Endothelial cell of umbilical vein (primary cell): ENCODE results near the gene CD68. TPM values are rescaled to one million over a fixed set of nuclear protein-coding genes. Genes with fewer than 3 reads are reported as not detected.
A peak's percentile ranks its signal among the peaks of the same experiment; 100 is the strongest.

Source experiments
- BruUV-seq: library from RNA; stranded (reverse); fragments of 400-500 nt; replicated peaks from 2 replicates; lab custom pipeline; 2021; lab: Mats Ljungman, UMichigan
- CTCF ChIA-PET: fragments of 300-600, 350-600 bp; sonication (Branson Sonifier 250); formaldehyde crosslinking; loops from one replicate; lab custom pipeline; 2021; ENCODE audit warnings: antibody characterized with exemption, inconsistent platforms; lab: Charles Lee
- POLR2A ChIA-PET: fragments of 300-600, 350-600 bp; sonication (Branson Sonifier 250); formaldehyde crosslinking; loops from one replicate; lab custom pipeline; 2021; ENCODE audit warnings: antibody characterized with exemption, inconsistent platforms; lab: Charles Lee
- DNase-seq: peaks from one replicate; pipeline ENCODE4 v3.0.0-alpha.2; 2011; ENCODE audit warnings: low read depth, low spot score
- FAIRE-seq: peaks from 2 replicates; lab custom pipeline; 2011; peaks lifted over from hg19 to GRCh38; lab: Jason Lieb, UNC
- H2AFZ ChIP-seq: 2 replicates; pipeline ENCODE4 v1.6.0; 2012; ENCODE audit warnings: low read depth, low read length, control low read depth, inconsistent platforms
- H3K27ac ChIP-seq: 2 replicates; pipeline ENCODE4 v1.5.1; 2011; ENCODE audit warnings: low read depth, mild to moderate bottlenecking, control low read depth, low read length, moderate library complexity; ENCODE audit not compliant: insufficient read depth
- H3K27me3 ChIP-seq, 2 experiments: 2 replicates each; pipeline versions ENCODE4 v1.6.0 to v1.6.1; 2011; ENCODE audit warnings: low read length in 2 of 2, mixed read lengths in 1 of 2; ENCODE audit not compliant: control insufficient read depth in 2 of 2, insufficient read depth in 2 of 2
- H3K36me3 ChIP-seq, 2 experiments: 2 replicates in 1 of 2; 3 replicates in 1 of 2; pipeline ENCODE4 v1.5.1; 2011; ENCODE audit warnings: low read length in 2 of 2, mild to moderate bottlenecking in 1 of 2, moderate library complexity in 1 of 2; ENCODE audit not compliant: control insufficient read depth in 2 of 2, insufficient read depth in 2 of 2; ENCODE audit errors: extremely low read depth in 1 of 2
- H3K4me1 ChIP-seq: 3 replicates; pipeline ENCODE4 v1.5.1; 2011; ENCODE audit warnings: mild to moderate bottlenecking, low read length; ENCODE audit not compliant: control insufficient read depth, insufficient read depth; ENCODE audit errors: extremely low read depth
- H3K4me2 ChIP-seq: 2 replicates; pipeline ENCODE4 v1.6.1; 2011; ENCODE audit warnings: low read length, control low read depth, mixed read lengths; ENCODE audit not compliant: insufficient read depth
- H3K4me3 ChIP-seq, 3 experiments: fragments of 200-600 bp in 1 of 3; sonication (generic), shearing (Covaris generic) in 1 of 3; replicated peaks in 1 of 3; 2 replicates each; pipeline ENCODE4 v1.5.1; 2011 to 2016; ENCODE audit warnings: control low read depth in 3 of 3, low read length in 3 of 3, mild to moderate bottlenecking in 2 of 3, inconsistent platforms in 1 of 3, low read depth in 1 of 3, moderate library complexity in 1 of 3; ENCODE audit not compliant: insufficient read depth in 1 of 3
- H3K79me2 ChIP-seq: 2 replicates; pipeline ENCODE4 v1.6.0; 2012; ENCODE audit warnings: low read length, inconsistent platforms; ENCODE audit not compliant: control insufficient read depth, insufficient read depth
- H3K9ac ChIP-seq: replicated peaks from 2 replicates; pipeline ENCODE3; 2011; ENCODE audit warnings: low read length, control low read depth; ENCODE audit not compliant: insufficient read depth; ENCODE audit errors: extremely low read depth
- H3K9me1 ChIP-seq: replicated peaks from 3 replicates; pipeline ENCODE4 v1.6.0; 2011; ENCODE audit warnings: mild to moderate bottlenecking, low read length; ENCODE audit not compliant: control insufficient read depth, insufficient read depth; ENCODE audit errors: extremely low read depth
- H3K9me3 ChIP-seq: replicated peaks from 2 replicates; pipeline ENCODE4 v1.5.1; 2012; ENCODE audit warnings: low read length, inconsistent platforms; ENCODE audit not compliant: control insufficient read depth, insufficient read depth
- H4K20me1 ChIP-seq: replicated peaks from 2 replicates; pipeline ENCODE3; 2011; ENCODE audit warnings: mild to moderate bottlenecking, low read length; ENCODE audit not compliant: control insufficient read depth, insufficient read depth; ENCODE audit errors: extremely low read depth
- EZH2 ChIP-seq: IDR thresholded peaks from 2 replicates; pipeline ENCODE4 v1.6.1; 2012; ENCODE audit warnings: borderline replicate concordance, low read depth, mild to moderate bottlenecking, moderate library complexity, low read length, inconsistent platforms; ENCODE audit not compliant: severe bottlenecking
- FOS ChIP-seq: IDR thresholded peaks from 2 replicates; pipeline ENCODE4 v1.6.1; 2011; ENCODE audit warnings: mild to moderate bottlenecking, low read length, moderate library complexity, borderline replicate concordance; ENCODE audit not compliant: insufficient read depth
- GATA2 ChIP-seq: IDR thresholded peaks from 2 replicates; pipeline ENCODE4 v1.7.0; 2011; ENCODE audit warnings: low read depth, mild to moderate bottlenecking, moderate library complexity, mixed read lengths, low read length; ENCODE audit not compliant: insufficient read length, insufficient read depth
- JUN ChIP-seq: IDR thresholded peaks from 2 replicates; pipeline ENCODE4 v1.6.1; 2011; ENCODE audit warnings: borderline replicate concordance, low read depth; ENCODE audit not compliant: insufficient read length, insufficient read depth
- MAX ChIP-seq: IDR thresholded peaks from 2 replicates; pipeline ENCODE4 v1.6.1; 2011; ENCODE audit not compliant: insufficient read depth, insufficient read length
- MYC ChIP-seq: IDR thresholded peaks from one replicate; pipeline ENCODE4 v1.6.1; 2011; ENCODE audit warnings: mild to moderate bottlenecking, low read depth, low read length
- POLR2A ChIP-seq: IDR thresholded peaks from 2 replicates; pipeline ENCODE4 v1.6.1; 2012; ENCODE audit warnings: low read depth, mild to moderate bottlenecking, control low read depth, low read length
- POLR2AphosphoS5 ChIP-seq: IDR thresholded peaks from 2 replicates; pipeline ENCODE4 v1.6.1; 2012; ENCODE audit warnings: low read depth, mild to moderate bottlenecking, control low read depth, low read length, moderate library complexity; ENCODE audit not compliant: insufficient read depth
- dilution Hi-C: fragments of 300-500 bp; cut with MboI; formaldehyde crosslinking; loops from one replicate; pipeline ENCODE4 v1.15.0; 2019; ENCODE audit warnings: low sequenced_read_pairs; ENCODE audit not compliant: extremely low pct_ligation_motif_present
- intact Hi-C: fragments of 100-400 bp; cut with micrococcal nuclease; formaldehyde crosslinking; loops from one replicate; pipeline ENCODE4 v1.10.0; 2022
- polyA plus RNA-seq, 4 experiments: library from polyadenylated mRNA; depleted of rRNA in 3 of 4; stranded (reverse) in 3 of 4; unstranded in 1 of 4; fragments of >200 nt; gene quantifications; 2 replicates each; pipeline versions ENCODE4 v1.2.1 to v1.2.3, GENCODE V29; 2011 to 2012; ENCODE audit warnings: missing spikeins in 1 of 4
- total RNA-seq: library from RNA; stranded (reverse); gene quantifications from 2 replicates; pipeline ENCODE4 v1.2.3, GENCODE V29; 2021
- TF ChIP-seq, protein P1 (sequence below), 2 donors: IDR thresholded peaks; 1 replicate in 1 of 2; 2 replicates in 1 of 2; pipeline ENCODE4 v1.5.1; 2011; ENCODE audit warnings: low read length in 2 of 2, mild to moderate bottlenecking in 2 of 2, moderate library complexity in 2 of 2, control low read depth in 1 of 2, inconsistent platforms in 1 of 2, low read depth in 1 of 2; ENCODE audit not compliant: insufficient read depth in 1 of 2; ENCODE audit errors: extremely low read depth in 1 of 2

CD68 gene
- total and polyA plus RNA-seq, 2 donors (not counting 3 experiments of a cell fraction or from before 2014, with no cell fraction given): 2.9 to 30.8 TPM

- CTCF ChIA-PET: interaction anchor here (0.9 to 1.2 kb wide), 2 partner anchors 12 to 75 kb away, joined by 3 to 5 read pairs; partner anchors contain the start of gene TP53
- Histone ChIP-seq H3K9ac (no peak overlapping the region), H2AFZ (no peak overlapping the region), H3K4me1 (peaks cover 24% of the 10 kb centered on the region), H4K20me1 (peaks cover 3% of the 10 kb centered on the region), H3K9me3 (no peaks in the 10 kb centered on the region), H3K4me3 (no peak overlapping the region), H3K27ac (no peak overlapping the region), H3K36me3 (no peaks in the 10 kb centered on the region), H3K27me3 (no peaks in the 10 kb centered on the region), H3K4me2 (peak overlapping the region; percentile 31), H3K79me2 (peaks cover 52% of the 10 kb centered on the region), H3K9me1 (no peaks in the 10 kb centered on the region)
- TF ChIP-seq MYC: no peak
- no peak for TF ChIP-seq JUN
- TF ChIP-seq POLR2AphosphoS5: no peak
- TF ChIP-seq EZH2: no peak
- no peak for TF ChIP-seq FOS
- TF ChIP-seq, protein P1, sequence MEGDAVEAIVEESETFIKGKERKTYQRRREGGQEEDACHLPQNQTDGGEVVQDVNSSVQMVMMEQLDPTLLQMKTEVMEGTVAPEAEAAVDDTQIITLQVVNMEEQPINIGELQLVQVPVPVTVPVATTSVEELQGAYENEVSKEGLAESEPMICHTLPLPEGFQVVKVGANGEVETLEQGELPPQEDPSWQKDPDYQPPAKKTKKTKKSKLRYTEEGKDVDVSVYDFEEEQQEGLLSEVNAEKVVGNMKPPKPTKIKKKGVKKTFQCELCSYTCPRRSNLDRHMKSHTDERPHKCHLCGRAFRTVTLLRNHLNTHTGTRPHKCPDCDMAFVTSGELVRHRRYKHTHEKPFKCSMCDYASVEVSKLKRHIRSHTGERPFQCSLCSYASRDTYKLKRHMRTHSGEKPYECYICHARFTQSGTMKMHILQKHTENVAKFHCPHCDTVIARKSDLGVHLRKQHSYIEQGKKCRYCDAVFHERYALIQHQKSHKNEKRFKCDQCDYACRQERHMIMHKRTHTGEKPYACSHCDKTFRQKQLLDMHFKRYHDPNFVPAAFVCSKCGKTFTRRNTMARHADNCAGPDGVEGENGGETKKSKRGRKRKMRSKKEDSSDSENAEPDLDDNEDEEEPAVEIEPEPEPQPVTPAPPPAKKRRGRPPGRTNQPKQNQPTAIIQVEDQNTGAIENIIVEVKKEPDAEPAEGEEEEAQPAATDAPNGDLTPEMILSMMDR (IDR thresholded peaks at IDR 0.05; ENCODE audit: extremely low read depth in 1 of 2, insufficient read depth in 1 of 2, low read depth in 1 of 2, low read length in 2 of 2): no peak
- TF ChIP-seq MAX: no peak
- TF ChIP-seq GATA2: no peak
- TF ChIP-seq POLR2A: no peak
- intact Hi-C loops: loop anchor here (10.0 kb wide), 1 partner anchor 233 kb away; no protein-coding TSS in a partner anchor
- FAIRE-seq (no peak), DNase-seq (peak; percentile 35)
- no TSS peak for BruUV-seq
- POLR2A ChIA-PET: no interaction called here
- dilution Hi-C loops: no loop called here
These were observed 32.8 kb downstream of the CD68 start for GRCh38 chr17:7612294-7612640.
